Measurements from ENCODE around the gene DDR1. TPM values are rescaled to one million over a fixed set of nuclear protein-coding genes. Genes with fewer than 3 reads are reported as not detected.

Gene DDR1
- total and polyA plus RNA-seq, 2 donors from 2014 or later: 95.8 to 362 TPM

GRCh38 chr6:30885481-30885998 is 1.2 kb downstream of the DDR1 start:
- H3K27ac ChIP-seq (ENCODE audit: low read depth in 2 of 2, low read length in 2 of 2): peak overlapping the region; percentile 94 to 97
- intact Hi-C loops (cut with DNase I): loop anchor here (10.0 kb wide), 1 partner anchor 151 kb away; no protein-coding TSS in a partner anchor
- H3K4me1 ChIP-seq (ENCODE audit: control insufficient read depth in 2 of 3, insufficient read depth in 2 of 3, low read depth in 1 of 3, low read length in 3 of 3): peaks cover 12 to 41% (median 23%) of the 10 kb centered on the region in 3 donors

GRCh38 chr6:30885999-30886896 is 1.9 kb downstream of the DDR1 start:
- H3K4me1 ChIP-seq (ENCODE audit: control insufficient read depth in 2 of 3, insufficient read depth in 2 of 3, low read depth in 1 of 3, low read length in 3 of 3): peaks cover 11 to 41% (median 23%) of the 10 kb centered on the region in 3 donors
- no peak for FAIRE-seq
- H3K9me3 ChIP-seq (ENCODE audit: control insufficient read depth in 2 of 3, insufficient read depth in 1 of 3, low read length in 3 of 3): no peaks in the 10 kb centered on the region
- peak overlapping the region; percentile 94 to 97 for H3K27ac ChIP-seq (ENCODE audit: low read depth in 2 of 2, low read length in 2 of 2)
- TF ChIP-seq, protein P1, sequence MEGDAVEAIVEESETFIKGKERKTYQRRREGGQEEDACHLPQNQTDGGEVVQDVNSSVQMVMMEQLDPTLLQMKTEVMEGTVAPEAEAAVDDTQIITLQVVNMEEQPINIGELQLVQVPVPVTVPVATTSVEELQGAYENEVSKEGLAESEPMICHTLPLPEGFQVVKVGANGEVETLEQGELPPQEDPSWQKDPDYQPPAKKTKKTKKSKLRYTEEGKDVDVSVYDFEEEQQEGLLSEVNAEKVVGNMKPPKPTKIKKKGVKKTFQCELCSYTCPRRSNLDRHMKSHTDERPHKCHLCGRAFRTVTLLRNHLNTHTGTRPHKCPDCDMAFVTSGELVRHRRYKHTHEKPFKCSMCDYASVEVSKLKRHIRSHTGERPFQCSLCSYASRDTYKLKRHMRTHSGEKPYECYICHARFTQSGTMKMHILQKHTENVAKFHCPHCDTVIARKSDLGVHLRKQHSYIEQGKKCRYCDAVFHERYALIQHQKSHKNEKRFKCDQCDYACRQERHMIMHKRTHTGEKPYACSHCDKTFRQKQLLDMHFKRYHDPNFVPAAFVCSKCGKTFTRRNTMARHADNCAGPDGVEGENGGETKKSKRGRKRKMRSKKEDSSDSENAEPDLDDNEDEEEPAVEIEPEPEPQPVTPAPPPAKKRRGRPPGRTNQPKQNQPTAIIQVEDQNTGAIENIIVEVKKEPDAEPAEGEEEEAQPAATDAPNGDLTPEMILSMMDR (IDR thresholded peaks at IDR 0.05; ENCODE audit: borderline replicate concordance, extremely low read depth, insufficient read depth): no peak
- H3K4me3 ChIP-seq (ENCODE audit: low read length in 3 of 3): peak overlapping the region; percentile 60 to 85 (median 83)
- peak overlapping the region; percentile 51 to 87 (median 78) for H3K9ac ChIP-seq (ENCODE audit: low read length in 3 of 3)
- DNase-seq: peak; percentile 74 to 96 (median 90)
- intact Hi-C loops (cut with DNase I): loop anchor here (10.0 kb wide), 1 partner anchor 151 kb away; no protein-coding TSS in a partner anchor
- H3K36me3 ChIP-seq (ENCODE audit: control insufficient read depth in 2 of 3, insufficient read depth in 3 of 3, low read length in 3 of 3): peaks cover 3 to 13% (median 8%) of the 10 kb centered on the region in 3 donors
- H3K27me3 ChIP-seq (ENCODE audit: control insufficient read depth, insufficient read depth, low read length): no peaks in the 10 kb centered on the region

More at GRCh38 chr6:30885481-30885998, 1.2 kb downstream of the DDR1 start:
- H3K27me3 ChIP-seq (ENCODE audit: control insufficient read depth, insufficient read depth, low read length): no peaks in the 10 kb centered on the region
- no peaks in the 10 kb centered on the region for H3K9me3 ChIP-seq (ENCODE audit: control insufficient read depth in 2 of 3, insufficient read depth in 1 of 3, low read length in 3 of 3)
- peak overlapping the region in 2 of 3 donors; percentile 78 to 87 for H3K9ac ChIP-seq (ENCODE audit: low read length in 3 of 3)
- DNase-seq: peak in 4 of 5 donors; percentile 34 to 71 (median 60)
- H3K4me3 ChIP-seq (ENCODE audit: low read length in 3 of 3): peak overlapping the region; percentile 60 to 85 (median 83)
- H3K36me3 ChIP-seq (ENCODE audit: control insufficient read depth in 2 of 3, insufficient read depth in 3 of 3, low read length in 3 of 3): peaks cover 3 to 9% (median 5%) of the 10 kb centered on the region in 3 donors
- TF ChIP-seq, protein P1 (IDR thresholded peaks at IDR 0.05; ENCODE audit: borderline replicate concordance, extremely low read depth, insufficient read depth): no peak
- no peak for FAIRE-seq

- H3K27me3 ChIP-seq (ENCODE audit: control insufficient read depth, insufficient read depth, low read length): no peaks in the 10 kb centered on the region
- intact Hi-C loops (cut with DNase I): loop anchor here (10.0 kb wide), 1 partner anchor 152 kb away; no protein-coding TSS in a partner anchor
- TF ChIP-seq, protein P1 (IDR thresholded peaks at IDR 0.05; ENCODE audit: borderline replicate concordance, extremely low read depth, insufficient read depth): no peak
- DNase-seq: peak in 1 of 5 donors; percentile 39
- peaks cover 3 to 13% (median 9%) of the 10 kb centered on the region in 3 donors for H3K36me3 ChIP-seq (ENCODE audit: control insufficient read depth in 2 of 3, insufficient read depth in 3 of 3, low read length in 3 of 3)
- H3K9ac ChIP-seq (ENCODE audit: low read length in 3 of 3): peak overlapping the region in 1 of 3 donors; percentile 7
- no peaks in the 10 kb centered on the region for H3K9me3 ChIP-seq (ENCODE audit: control insufficient read depth in 2 of 3, insufficient read depth in 1 of 3, low read length in 3 of 3)
- H3K27ac ChIP-seq (ENCODE audit: low read depth in 2 of 2, low read length in 2 of 2): peak overlapping the region; percentile 94 to 97
- FAIRE-seq: no peak
- peak overlapping the region in 2 of 3 donors; percentile 11 to 83 for H3K4me3 ChIP-seq (ENCODE audit: low read length in 3 of 3)
- peaks cover 5 to 37% (median 19%) of the 10 kb centered on the region in 3 donors for H3K4me1 ChIP-seq (ENCODE audit: control insufficient read depth in 2 of 3, insufficient read depth in 2 of 3, low read depth in 1 of 3, low read length in 3 of 3)
These were observed 2.6 kb downstream of the DDR1 start for GRCh38 chr6:30886897-30887255.
